OCI-LY1 (cell line): ENCODE results near the gene KRT77.

ENCODE experiments used
- H2AFZ ChIP-seq: fragments of 200-600 bp; sonication (generic), shearing (Covaris generic); 2 replicates; pipeline ENCODE4 v1.6.0; 2014; ENCODE audit warnings: antibody characterized with exemption, mild to moderate bottlenecking, low read length
- H3F3A ChIP-seq: fragments of 200-600 bp; sonication (generic), shearing (Covaris generic); 2 replicates; pipeline ENCODE4 v1.6.0; 2014; ENCODE audit warnings: mild to moderate bottlenecking, antibody characterized with exemption, low read length, moderate library complexity; ENCODE audit not compliant: insufficient read depth
- H3K27ac ChIP-seq: fragments of 200-600 bp; sonication (generic); 2 replicates; pipeline ENCODE4 v1.5.1; 2014; ENCODE audit warnings: low read length, mixed run types, mild to moderate bottlenecking, low read depth; ENCODE audit not compliant: poor library complexity, severe bottlenecking
- H3K27me3 ChIP-seq: fragments of 200-600 bp; sonication (generic); 2 replicates; pipeline ENCODE4 v1.6.0; 2014; ENCODE audit warnings: antibody characterized with exemption, mild to moderate bottlenecking, low read length, moderate library complexity; ENCODE audit not compliant: insufficient read depth
- H3K36me3 ChIP-seq: fragments of 200-600 bp; sonication (generic); 2 replicates; pipeline ENCODE4 v1.6.1; 2014; ENCODE audit warnings: mild to moderate bottlenecking, antibody characterized with exemption, low read length, moderate library complexity, mixed read lengths; ENCODE audit not compliant: insufficient read depth
- H3K4me1 ChIP-seq: fragments of 200-600 bp; sonication (generic); 2 replicates; pipeline ENCODE4 v1.5.1; 2014; ENCODE audit warnings: mild to moderate bottlenecking, low read length, moderate library complexity; ENCODE audit not compliant: insufficient read depth, severe bottlenecking
- H3K4me2 ChIP-seq: fragments of 200-600 bp; sonication (generic), shearing (Covaris generic); 2 replicates; pipeline ENCODE4 v1.6.1; 2014; ENCODE audit warnings: low read length
- H3K4me3 ChIP-seq: fragments of 200-600 bp; sonication (generic); 2 replicates; pipeline ENCODE4 v1.5.1; 2014; ENCODE audit warnings: low read length, low read depth, mild to moderate bottlenecking, mixed read lengths; ENCODE audit not compliant: poor library complexity, severe bottlenecking
- H3K79me2 ChIP-seq: fragments of 200-600 bp; shearing (Covaris generic); 2 replicates; pipeline ENCODE4 v1.6.1; 2016; ENCODE audit warnings: mixed run types, low read length, mixed read lengths; ENCODE audit not compliant: insufficient read depth
- H3K9ac ChIP-seq: fragments of 200-600 bp; sonication (generic), shearing (Covaris generic); 2 replicates; pipeline ENCODE4 v1.6.1; 2014; ENCODE audit warnings: mild to moderate bottlenecking, low read length, mixed read lengths
- H3K9me2 ChIP-seq: fragments of 200-600 bp; sonication (generic), shearing (Covaris generic); 2 replicates; pipeline ENCODE4 v1.6.1; 2014; ENCODE audit warnings: low read depth, mild to moderate bottlenecking, low read length, mixed read lengths
- H3K9me3 ChIP-seq: fragments of 200-600 bp; shearing (Covaris generic); 2 replicates; pipeline ENCODE4 v1.6.1; 2014; ENCODE audit warnings: low read length, mixed read lengths
- H4K20me1 ChIP-seq: fragments of 200-600 bp; sonication (generic), shearing (Covaris generic); 2 replicates; pipeline ENCODE4 v1.6.0; 2016; ENCODE audit warnings: mild to moderate bottlenecking, low read length; ENCODE audit not compliant: insufficient read depth
- CTCF ChIP-seq: fragments of 200-600 bp; sonication (generic), shearing (Covaris generic); IDR thresholded peaks from 2 replicates; pipeline ENCODE4 v1.5.1; 2017; ENCODE audit warnings: mild to moderate bottlenecking, antibody characterized with exemption, low read length, moderate library complexity, mixed read lengths
- EZH2 ChIP-seq: fragments of 200-600 bp; sonication (generic), shearing (Covaris generic); IDR thresholded peaks from 2 replicates; pipeline ENCODE4 v1.8.0; 2017; ENCODE audit warnings: borderline replicate concordance, mixed run types, mild to moderate bottlenecking, antibody characterized with exemption, low read length, moderate library complexity, mixed read lengths

Gene KRT77

GRCh38 chr12:52682938-52683574 lies 20.3 kb downstream of the KRT77 start:
- no peaks in the 10 kb centered on the region for H3K9me3 ChIP-seq
- no peaks in the 10 kb centered on the region for H4K20me1 ChIP-seq
- no peak overlapping the region for H3K4me2 ChIP-seq
- H3K27me3 ChIP-seq = 0 out of 2 replicates have a peak, but pooled peaks cover 4% of the 10 kb centered on the region
- no peaks in the 10 kb centered on the region for H3K36me3 ChIP-seq
- no peaks in the 10 kb centered on the region for H3F3A ChIP-seq
- TF ChIP-seq EZH2 = no peak
- TF ChIP-seq CTCF = no peak
- no peak overlapping the region for H2AFZ ChIP-seq
- no peak overlapping the region for H3K4me3 ChIP-seq
- H3K9me2 ChIP-seq = no peaks in the 10 kb centered on the region
- H3K79me2 ChIP-seq = no peaks in the 10 kb centered on the region
- no peak overlapping the region for H3K9ac ChIP-seq
- no peaks in the 10 kb centered on the region for H3K4me1 ChIP-seq
- no peak overlapping the region for H3K27ac ChIP-seq

- TF ChIP-seq CTCF = no peak
- TF ChIP-seq EZH2 = no peak
Observed at GRCh38 chr12:52682381-52682660, 21.0 kb downstream of the KRT77 start.

GRCh38 chr12:52681526-52682380 lies 21.6 kb downstream of the KRT77 start:
- Histone ChIP-seq H4K20me1 (no peaks in the 10 kb centered on the region), H2AFZ (no peak overlapping the region), H3K4me2 (no peak overlapping the region), H3K9me3 (no peaks in the 10 kb centered on the region), H3K9me2 (no peaks in the 10 kb centered on the region), H3K9ac (no peak overlapping the region), H3K27ac (no peak overlapping the region), H3K4me1 (no peaks in the 10 kb centered on the region), H3K79me2 (no peaks in the 10 kb centered on the region), H3K4me3 (no peak overlapping the region), H3K36me3 (no peaks in the 10 kb centered on the region), H3F3A (no peaks in the 10 kb centered on the region), H3K27me3 (0 out of 2 replicates have a peak, but pooled peaks cover 4% of the 10 kb centered on the region)
- no peak for TF ChIP-seq CTCF
- TF ChIP-seq EZH2 = no peak

More at GRCh38 chr12:52682381-52682660, 21.0 kb downstream of the KRT77 start:
- Histone ChIP-seq H3K4me2 (no peak overlapping the region), H2AFZ (no peak overlapping the region), H3F3A (no peaks in the 10 kb centered on the region), H3K27me3 (0 out of 2 replicates have a peak, but pooled peaks cover 4% of the 10 kb centered on the region), H3K9me2 (no peaks in the 10 kb centered on the region), H3K9ac (no peak overlapping the region), H3K36me3 (no peaks in the 10 kb centered on the region), H3K4me1 (no peaks in the 10 kb centered on the region), H3K79me2 (no peaks in the 10 kb centered on the region), H3K4me3 (no peak overlapping the region), H3K9me3 (no peaks in the 10 kb centered on the region), H4K20me1 (no peaks in the 10 kb centered on the region), H3K27ac (no peak overlapping the region)
